ENCODE results near the gene GRID2.

- TF ChIP-seq POLR2A (IDR thresholded peaks at IDR 0.05) (no peak), POLR2AphosphoS5 (IDR thresholded peaks at IDR 0.05) (no peak)
- TF ChIP-seq, protein P1, sequence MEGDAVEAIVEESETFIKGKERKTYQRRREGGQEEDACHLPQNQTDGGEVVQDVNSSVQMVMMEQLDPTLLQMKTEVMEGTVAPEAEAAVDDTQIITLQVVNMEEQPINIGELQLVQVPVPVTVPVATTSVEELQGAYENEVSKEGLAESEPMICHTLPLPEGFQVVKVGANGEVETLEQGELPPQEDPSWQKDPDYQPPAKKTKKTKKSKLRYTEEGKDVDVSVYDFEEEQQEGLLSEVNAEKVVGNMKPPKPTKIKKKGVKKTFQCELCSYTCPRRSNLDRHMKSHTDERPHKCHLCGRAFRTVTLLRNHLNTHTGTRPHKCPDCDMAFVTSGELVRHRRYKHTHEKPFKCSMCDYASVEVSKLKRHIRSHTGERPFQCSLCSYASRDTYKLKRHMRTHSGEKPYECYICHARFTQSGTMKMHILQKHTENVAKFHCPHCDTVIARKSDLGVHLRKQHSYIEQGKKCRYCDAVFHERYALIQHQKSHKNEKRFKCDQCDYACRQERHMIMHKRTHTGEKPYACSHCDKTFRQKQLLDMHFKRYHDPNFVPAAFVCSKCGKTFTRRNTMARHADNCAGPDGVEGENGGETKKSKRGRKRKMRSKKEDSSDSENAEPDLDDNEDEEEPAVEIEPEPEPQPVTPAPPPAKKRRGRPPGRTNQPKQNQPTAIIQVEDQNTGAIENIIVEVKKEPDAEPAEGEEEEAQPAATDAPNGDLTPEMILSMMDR (IDR thresholded peaks at IDR 0.05), result no peak
Observed at GRCh38 chr4:93684571-93684970, 1380.8 kb downstream of the GRID2 start.

Data from upper lobe of left lung (tissue), 4 donors.